SU-DHL-6 (cell line): ENCODE results near the gene ACTMAP.
"Not testable (repeated sequence)": the region's sequence is repeated elsewhere in the genome, so short reads cannot be mapped to it uniquely, and the experiment has no call there.

Source experiments
- H2AFZ ChIP-seq: fragments of 200-600 bp; sonication (generic); 2 replicates; pipeline ENCODE4 v1.6.1; 2014; ENCODE audit warnings: low read depth, mild to moderate bottlenecking, moderate library complexity, mixed read lengths, antibody characterized with exemption, low read length; ENCODE audit not compliant: severe bottlenecking
- H3F3A ChIP-seq: fragments of 200-600 bp; shearing (Covaris generic); 2 replicates; pipeline ENCODE4 v1.6.0; 2016; ENCODE audit warnings: antibody characterized with exemption, mild to moderate bottlenecking; ENCODE audit not compliant: insufficient read depth
- H3K27ac ChIP-seq: fragments of 200-600 bp; sonication (generic); 2 replicates; pipeline ENCODE4 v1.5.1; 2016; ENCODE audit warnings: low read depth, mild to moderate bottlenecking, low read length, moderate library complexity, mixed read lengths
- H3K27me3 ChIP-seq: fragments of 200-600 bp; sonication (generic), shearing (Covaris generic); 2 replicates; pipeline ENCODE4 v1.6.0; 2014; ENCODE audit warnings: mild to moderate bottlenecking, low read length
- H3K36me3 ChIP-seq: fragments of 200-600 bp; sonication (generic); 2 replicates; pipeline ENCODE4 v1.6.1; 2014; ENCODE audit warnings: mild to moderate bottlenecking, low read length, mixed read lengths
- H3K4me2 ChIP-seq: fragments of 300-600, 200-600 bp; shearing (Covaris generic), sonication (generic); 2 replicates; pipeline ENCODE4 v1.6.0; 2014; ENCODE audit warnings: low read length, low read depth, mild to moderate bottlenecking; ENCODE audit not compliant: poor library complexity, severe bottlenecking
- H3K4me3 ChIP-seq: fragments of 200-600 bp; sonication (generic); 2 replicates; pipeline ENCODE4 v1.5.1; 2014; ENCODE audit warnings: antibody characterized with exemption, low read length, mild to moderate bottlenecking, mixed read lengths; ENCODE audit not compliant: insufficient read depth, poor library complexity, severe bottlenecking
- H3K79me2 ChIP-seq: fragments of 200-600 bp; sonication (generic); 2 replicates; pipeline ENCODE4 v1.6.1; 2014; ENCODE audit warnings: mild to moderate bottlenecking, low read length, moderate library complexity; ENCODE audit not compliant: insufficient read depth
- H3K9ac ChIP-seq: fragments of 200-600 bp; sonication (generic); 2 replicates; pipeline ENCODE4 v1.7.0; 2014; ENCODE audit warnings: mild to moderate bottlenecking, low read length
- H3K9me2 ChIP-seq: fragments of 200-600 bp; sonication (generic); replicated peaks from 2 replicates; pipeline ENCODE4 v1.6.1; 2014; ENCODE audit warnings: low read length; ENCODE audit not compliant: insufficient read depth
- H3K9me3 ChIP-seq: fragments of 200-600 bp; sonication (generic); 2 replicates; pipeline ENCODE4 v1.6.1; 2014; ENCODE audit warnings: low read length, mixed read lengths; ENCODE audit not compliant: insufficient read depth
- H4K20me1 ChIP-seq: fragments of 200-600 bp; sonication (generic); 2 replicates; pipeline ENCODE4 v1.6.1; 2014; ENCODE audit warnings: low read depth, mild to moderate bottlenecking, antibody characterized with exemption, low read length, moderate library complexity, mixed read lengths
- EZH2phosphoT487 ChIP-seq: fragments of 200-600 bp; sonication (generic), shearing (Covaris generic); conservative IDR thresholded peaks from 2 replicates; pipeline ENCODE4 v1.6.1; 2018; ENCODE audit warnings: mild to moderate bottlenecking, antibody characterized with exemption, low read length, moderate library complexity, mixed read lengths
- TF ChIP-seq, protein P1 (sequence below): fragments of 200-600 bp; sonication (generic); IDR thresholded peaks from one replicate; pipeline ENCODE4 v1.5.1; 2017; ENCODE audit warnings: antibody characterized with exemption, mild to moderate bottlenecking, low read length, moderate library complexity; ENCODE audit not compliant: insufficient read depth, poor library complexity, severe bottlenecking

The ACTMAP gene

DNA sequence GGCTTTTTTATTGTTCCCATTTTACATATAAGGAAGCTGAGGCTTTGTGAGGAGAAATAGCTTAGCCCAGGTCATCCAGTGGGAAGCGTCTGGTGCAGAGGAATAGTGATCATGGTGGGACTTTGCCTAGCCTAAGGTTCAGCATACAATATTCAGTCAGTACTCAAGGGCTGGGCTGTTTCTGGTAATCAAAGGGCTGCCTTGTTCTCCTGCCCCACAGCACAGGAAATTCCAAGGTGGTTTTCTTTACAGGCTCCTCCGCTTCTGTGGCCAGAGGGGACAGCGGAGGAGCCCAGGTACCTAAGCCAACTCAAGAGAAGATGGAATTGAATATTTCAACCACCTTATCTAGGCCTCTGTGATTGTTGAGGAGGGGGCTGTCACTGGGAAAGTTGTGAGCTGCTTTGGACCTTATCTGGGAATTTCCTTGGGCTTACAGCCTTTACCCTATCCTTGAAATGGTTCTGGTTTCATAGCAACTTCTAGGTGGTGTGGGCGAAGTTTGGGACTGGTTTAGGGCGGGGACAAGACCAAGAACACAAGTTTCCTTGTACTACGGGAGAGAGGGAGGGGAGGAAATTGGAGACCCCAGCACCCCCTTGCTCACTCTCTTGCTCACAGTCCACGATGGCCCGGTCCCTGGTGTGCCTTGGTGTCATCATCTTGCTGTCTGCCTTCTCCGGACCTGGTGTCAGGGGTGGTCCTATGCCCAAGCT is 24.8 kb upstream of the ACTMAP start, which contains the start of gene MIA:
TSS of gene MIA (plus strand) at position 606 of the 716 bp plus-strand sequence. CDS start at position 628, 22 bp downstream.
- H4K20me1 ChIP-seq = no peaks in the 10 kb centered on the region
- H3K4me3 ChIP-seq = no peak within 1 kb of the TSS
- H3K9ac ChIP-seq = peak within 1 kb of the TSS; percentile 55; the same call in 1 of the 2 replicates
- TF ChIP-seq, protein P1, sequence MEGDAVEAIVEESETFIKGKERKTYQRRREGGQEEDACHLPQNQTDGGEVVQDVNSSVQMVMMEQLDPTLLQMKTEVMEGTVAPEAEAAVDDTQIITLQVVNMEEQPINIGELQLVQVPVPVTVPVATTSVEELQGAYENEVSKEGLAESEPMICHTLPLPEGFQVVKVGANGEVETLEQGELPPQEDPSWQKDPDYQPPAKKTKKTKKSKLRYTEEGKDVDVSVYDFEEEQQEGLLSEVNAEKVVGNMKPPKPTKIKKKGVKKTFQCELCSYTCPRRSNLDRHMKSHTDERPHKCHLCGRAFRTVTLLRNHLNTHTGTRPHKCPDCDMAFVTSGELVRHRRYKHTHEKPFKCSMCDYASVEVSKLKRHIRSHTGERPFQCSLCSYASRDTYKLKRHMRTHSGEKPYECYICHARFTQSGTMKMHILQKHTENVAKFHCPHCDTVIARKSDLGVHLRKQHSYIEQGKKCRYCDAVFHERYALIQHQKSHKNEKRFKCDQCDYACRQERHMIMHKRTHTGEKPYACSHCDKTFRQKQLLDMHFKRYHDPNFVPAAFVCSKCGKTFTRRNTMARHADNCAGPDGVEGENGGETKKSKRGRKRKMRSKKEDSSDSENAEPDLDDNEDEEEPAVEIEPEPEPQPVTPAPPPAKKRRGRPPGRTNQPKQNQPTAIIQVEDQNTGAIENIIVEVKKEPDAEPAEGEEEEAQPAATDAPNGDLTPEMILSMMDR = no peak
- no peak for TF ChIP-seq EZH2phosphoT487
- no peaks in the 10 kb centered on the region for H3K9me2 ChIP-seq
- peak within 1 kb of the TSS; percentile 98 for H3K27ac ChIP-seq
- H2AFZ ChIP-seq = no peak within 1 kb of the TSS
- peak within 1 kb of the TSS; percentile 70 for H3K4me2 ChIP-seq
- H3K9me3 ChIP-seq = no peaks in the 10 kb centered on the region
- no peaks in the 10 kb centered on the region for H3K36me3 ChIP-seq
- no peaks in the 10 kb centered on the region for H3K27me3 ChIP-seq
- H3K79me2 ChIP-seq = peaks cover 10% of the 10 kb centered on the region; the same call in 1 of the 2 replicates
- H3F3A ChIP-seq = peaks cover 24% of the 10 kb centered on the region

DNA sequence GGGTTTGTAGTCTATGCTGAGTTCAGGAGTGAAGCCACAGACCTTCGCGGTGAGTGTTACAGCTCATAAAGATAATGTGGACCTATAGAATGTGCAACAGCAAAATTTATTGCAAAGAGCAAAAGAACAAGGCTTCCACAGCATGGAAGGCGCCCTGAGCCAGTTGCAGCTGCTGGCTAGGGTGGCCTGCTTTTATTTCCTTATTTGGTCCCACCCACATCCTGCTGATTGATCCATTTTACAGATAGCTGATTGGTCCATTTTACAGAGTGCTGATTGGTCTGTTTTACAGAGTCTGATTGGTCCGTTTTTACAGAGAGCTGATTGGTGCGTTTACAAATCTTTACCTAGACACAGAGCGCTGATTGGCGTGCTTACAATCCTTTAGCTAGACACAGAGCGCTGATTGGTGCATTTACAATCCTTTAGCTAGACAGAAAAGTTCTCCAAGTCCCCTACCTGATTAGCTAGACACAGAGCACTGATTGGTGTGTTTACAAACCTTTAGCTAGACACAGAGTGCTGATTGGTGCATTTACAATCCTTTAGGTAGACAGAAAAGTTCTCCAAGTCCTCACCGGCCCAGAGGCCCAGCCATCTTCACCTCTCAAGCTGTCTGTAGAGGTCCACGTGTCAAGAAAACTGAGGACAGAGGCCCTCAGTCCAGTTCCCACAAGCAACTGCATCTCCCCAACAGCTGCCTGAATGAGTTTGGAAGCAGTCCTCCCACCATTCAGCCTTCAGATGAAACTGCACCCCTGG is 21.0 kb upstream of the ACTMAP start:
- H3K9me2 ChIP-seq, H3K36me3 ChIP-seq, H3K4me3 ChIP-seq, H3K79me2 ChIP-seq, H4K20me1 ChIP-seq, H2AFZ ChIP-seq, H3K4me2 ChIP-seq, H3K27ac ChIP-seq, H3K27me3 ChIP-seq, H3K9me3 ChIP-seq, H3K9ac ChIP-seq: not testable (repeated sequence)
- peaks cover 18% of the 10 kb centered on the region for H3F3A ChIP-seq

DNA sequence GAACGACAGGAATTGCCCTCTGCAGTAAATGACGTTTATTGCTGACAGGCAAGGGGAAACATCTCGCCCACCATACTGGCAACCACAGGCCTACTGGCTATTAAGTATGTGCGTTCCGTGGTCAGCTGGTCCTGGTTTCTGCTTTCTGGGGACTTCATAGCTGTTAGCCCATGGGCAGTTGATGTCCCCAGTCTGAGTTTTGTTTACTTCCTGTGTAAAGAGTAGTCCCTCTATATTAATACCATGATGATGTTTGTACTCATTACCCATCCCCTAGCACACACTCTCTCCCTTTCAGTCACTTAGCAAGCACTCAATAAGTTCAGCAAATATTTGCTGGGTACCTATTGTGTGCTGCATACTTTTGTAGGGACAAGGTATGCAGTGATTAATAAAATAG is 18.6 kb upstream of the ACTMAP start:
- Histone ChIP-seq H3K27ac (no peak overlapping the region), H3F3A (peaks cover 22% of the 10 kb centered on the region), H3K36me3 (peaks cover 19% of the 10 kb centered on the region; the same call in 1 of the 2 replicates), H3K4me3 (no peak overlapping the region), H3K9ac (no peak overlapping the region), H3K79me2 (no peaks in the 10 kb centered on the region), H4K20me1 (no peaks in the 10 kb centered on the region), H3K9me2 (no peaks in the 10 kb centered on the region), H3K27me3 (no peaks in the 10 kb centered on the region), H2AFZ (no peak overlapping the region), H3K4me2 (no peak overlapping the region), H3K9me3 (no peaks in the 10 kb centered on the region)
- TF ChIP-seq EZH2phosphoT487 = no peak
- TF ChIP-seq, protein P1 = no peak

DNA sequence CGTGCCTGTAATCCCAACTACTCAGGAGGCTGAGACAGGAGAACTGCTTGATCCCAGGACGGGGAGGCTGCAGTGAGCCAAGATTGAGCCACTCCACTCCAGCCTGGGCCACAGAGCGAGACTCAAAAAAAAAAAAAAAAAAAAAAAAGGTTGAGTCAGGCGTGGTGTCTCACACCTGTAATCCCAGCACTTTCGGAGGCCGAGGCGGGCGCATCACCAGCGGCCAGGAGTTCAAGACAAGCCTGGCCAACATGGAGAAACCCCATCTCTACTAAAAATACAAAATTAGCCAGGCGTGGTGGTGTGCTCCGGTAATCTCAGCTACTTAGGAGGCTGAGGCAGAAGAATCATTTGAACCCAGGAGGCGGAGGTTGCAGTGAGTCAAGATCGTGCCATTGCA is 16.1 kb upstream of the ACTMAP start:
- Histone ChIP-seq H3F3A (peaks cover 13% of the 10 kb centered on the region; the same call in 1 of the 2 replicates), H3K36me3 (peaks cover 31% of the 10 kb centered on the region)
- H3K27me3 ChIP-seq, H3K79me2 ChIP-seq, H3K9me2 ChIP-seq, H2AFZ ChIP-seq, H3K4me3 ChIP-seq, H3K9me3 ChIP-seq, H3K27ac ChIP-seq, H4K20me1 ChIP-seq, H3K9ac ChIP-seq, H3K4me2 ChIP-seq: not testable (repeated sequence)
